Activated gamma-delta T cell treated with Interleukin-2 at 50 U/mL for 16 hours (primary cell): Measurements from ENCODE around the gene CNTNAP2.

Experiments
- DNase-seq: peaks from one replicate; pipeline ENCODE4 v3.0.0-alpha.2; 2020

Gene CNTNAP2

DNA sequence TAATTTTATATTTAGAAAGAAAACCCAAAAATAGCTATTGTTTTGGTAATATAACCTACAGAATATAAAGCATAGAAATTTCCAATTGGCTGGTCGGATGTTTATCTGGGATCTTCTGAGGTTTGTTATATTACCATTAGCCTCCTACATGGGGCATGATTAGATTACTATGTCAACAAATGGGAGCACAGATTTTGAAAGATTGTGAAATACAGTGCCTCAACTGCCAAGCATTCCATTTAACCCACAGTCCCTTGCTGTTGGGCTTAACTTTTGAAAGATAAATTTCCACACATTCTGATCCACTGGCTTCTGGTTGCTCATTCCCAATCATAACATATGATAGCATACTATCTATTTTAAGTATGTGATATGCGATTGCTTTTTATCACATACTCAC is 2018.5 kb downstream of the CNTNAP2 start:
- DNase-seq, result no peak

DNA sequence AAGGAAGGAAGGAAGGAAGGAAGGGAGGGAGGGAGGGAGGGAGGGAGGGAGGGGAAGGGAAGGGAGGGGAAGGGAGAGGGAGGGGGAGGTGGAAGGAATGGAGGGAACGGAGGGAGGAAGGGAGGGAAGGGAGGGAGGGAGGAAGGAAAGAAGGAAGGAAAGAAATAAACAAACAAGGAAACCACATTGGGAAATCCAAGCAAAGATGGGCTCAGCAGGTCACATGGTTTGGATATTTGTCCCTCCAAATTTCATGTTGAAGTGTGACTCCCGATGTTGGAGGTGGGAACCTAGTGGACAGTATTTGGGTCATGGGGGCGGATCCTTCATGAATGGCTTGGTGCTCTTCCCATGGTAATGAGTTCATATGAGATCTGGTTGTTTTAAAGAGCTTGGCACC is 2019.4 kb downstream of the CNTNAP2 start:
- DNase-seq, result no peak

DNA sequence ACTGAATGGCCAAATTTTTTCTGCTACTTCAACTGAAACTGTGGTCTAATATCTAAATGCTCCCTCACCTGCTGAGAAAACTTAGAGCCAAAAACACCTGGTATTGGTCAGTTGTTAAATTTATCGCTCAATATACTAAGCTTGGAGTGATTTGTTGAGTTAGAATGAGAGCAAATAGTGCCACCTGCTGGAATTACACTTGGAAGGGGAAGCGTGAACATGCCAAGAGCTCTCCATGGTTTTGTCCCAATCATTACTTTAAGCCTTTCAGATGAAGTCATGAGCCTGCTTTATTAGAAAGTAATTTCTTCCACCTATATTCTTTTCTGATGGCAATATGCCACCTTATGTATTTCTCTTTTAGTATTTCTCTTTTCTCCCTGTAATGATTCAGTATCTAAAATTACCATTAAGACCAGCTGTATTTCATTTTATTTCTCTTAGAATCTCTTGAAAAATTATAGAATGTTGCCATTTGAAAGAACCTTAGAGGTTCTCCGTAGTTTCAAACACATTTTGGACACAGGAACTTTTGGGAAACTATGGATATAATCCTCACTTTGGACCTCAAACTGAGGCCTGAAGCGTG is 2026.2 kb downstream of the CNTNAP2 start:
- no peak for DNase-seq

DNA sequence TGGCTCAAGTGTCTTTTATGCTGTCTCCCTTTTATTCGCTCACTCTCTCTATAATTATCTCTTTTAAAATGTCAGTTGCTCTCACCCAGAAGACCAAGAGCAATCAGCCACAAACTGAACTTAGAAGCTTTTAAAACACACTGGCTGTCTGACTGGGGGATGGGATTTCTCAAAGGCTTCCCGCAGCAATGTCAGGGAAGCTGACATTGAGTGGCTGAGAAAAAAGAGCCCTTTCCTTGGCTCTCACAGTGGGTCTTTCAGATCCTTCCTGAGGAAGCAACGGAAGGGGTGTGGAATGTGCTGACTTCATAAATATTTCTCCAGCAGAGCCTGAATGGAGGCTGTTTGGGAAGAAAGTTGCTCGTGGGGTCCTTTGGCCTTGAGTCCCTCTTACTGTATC is 2028.2 kb downstream of the CNTNAP2 start:
- no peak for DNase-seq

DNA sequence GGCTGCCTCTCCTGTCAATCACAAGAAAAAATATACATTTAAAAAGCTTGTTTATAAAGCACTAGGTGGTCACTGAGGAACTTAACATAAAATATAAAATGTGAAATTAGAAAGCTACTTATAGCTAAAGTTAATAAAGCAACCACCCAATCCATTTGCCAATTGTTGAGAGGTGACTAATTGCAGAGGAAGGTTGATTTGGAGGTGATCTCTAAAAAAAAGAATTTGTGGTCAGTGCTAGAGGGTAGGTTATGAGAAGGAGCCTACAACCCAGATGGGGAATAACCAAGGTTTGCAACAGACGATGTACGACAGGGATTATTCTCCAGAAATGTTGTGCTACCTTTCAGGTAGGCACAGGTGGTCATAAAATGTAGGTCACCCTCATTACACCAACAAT is 2029.7 kb downstream of the CNTNAP2 start:
- no peak for DNase-seq

DNA sequence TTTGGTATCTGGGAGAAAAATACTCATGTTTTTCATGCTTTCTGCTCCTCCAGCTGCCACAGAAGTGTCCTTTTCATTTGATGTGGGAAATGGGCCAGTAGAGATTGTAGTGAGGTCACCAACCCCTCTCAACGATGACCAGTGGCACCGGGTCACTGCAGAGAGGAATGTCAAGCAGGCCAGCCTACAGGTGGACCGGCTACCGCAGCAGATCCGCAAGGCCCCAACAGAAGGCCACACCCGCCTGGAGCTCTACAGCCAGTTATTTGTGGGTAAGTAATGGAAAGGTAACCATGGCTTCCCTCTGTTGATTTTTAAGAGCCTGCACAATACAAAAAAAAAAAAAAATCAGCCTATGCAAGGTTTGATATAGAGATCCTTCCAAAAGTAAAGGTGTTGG is 2030.8 kb downstream of the CNTNAP2 start:
- DNase-seq, result no peak

DNA sequence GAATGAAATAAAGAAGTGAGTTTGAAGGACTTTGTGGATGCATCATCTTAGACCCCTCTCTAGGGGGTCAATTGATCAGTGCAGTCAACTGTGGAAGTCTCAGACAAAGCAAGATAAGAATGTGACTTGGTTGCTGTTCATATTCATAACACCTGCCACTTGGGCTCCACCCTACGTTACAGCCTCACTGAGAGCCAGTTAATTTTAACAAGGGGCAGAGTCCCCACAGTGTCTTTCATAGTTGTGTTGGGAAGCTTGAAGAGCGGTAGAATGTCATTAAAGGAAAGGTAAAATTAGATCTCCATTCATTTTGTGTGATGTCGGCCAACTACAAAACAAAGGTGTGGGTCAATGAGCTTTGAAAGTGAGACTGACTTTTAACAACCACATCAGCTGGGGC is 2031.9 kb downstream of the CNTNAP2 start:
- DNase-seq, result no peak

DNA sequence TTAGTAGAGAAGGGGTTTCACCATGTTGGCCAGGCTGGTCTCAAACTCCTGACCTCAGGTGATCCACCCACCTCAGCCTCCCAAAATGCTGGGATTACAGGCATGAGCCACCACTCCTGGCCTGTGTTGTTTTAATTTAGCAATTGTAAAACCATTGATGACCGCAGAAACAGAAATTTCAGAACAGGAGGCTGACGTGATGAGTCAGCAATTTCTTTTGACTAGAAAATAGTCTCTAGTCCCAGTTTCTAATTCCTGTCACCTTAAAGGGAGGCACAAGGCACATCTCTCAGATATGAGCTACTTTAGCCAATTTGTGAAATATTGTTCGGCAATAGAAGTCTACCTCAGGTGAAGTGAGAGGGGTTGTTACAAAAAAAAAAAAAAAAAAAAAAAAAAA is 2033.1 kb downstream of the CNTNAP2 start:
- DNase-seq, result no peak

DNA sequence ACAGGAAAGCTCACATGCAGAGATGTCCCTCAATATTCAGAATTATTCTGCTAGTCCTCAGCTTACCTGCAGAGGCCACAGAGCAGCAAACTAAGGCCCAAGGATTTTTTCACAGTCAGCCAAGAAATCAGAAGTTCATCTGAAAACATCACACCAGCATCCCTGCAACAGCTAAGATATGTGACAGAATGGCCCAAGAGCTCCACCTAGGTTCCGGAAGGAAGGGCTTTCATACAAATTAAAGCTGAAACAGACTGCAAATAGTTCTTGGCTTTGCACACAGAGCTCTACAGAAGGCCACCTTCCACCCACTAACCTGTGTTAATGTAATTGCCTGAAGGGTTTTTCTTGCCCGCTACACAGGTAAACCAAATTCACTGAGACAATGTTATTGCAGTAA is 2035.2 kb downstream of the CNTNAP2 start:
- DNase-seq, result no peak

DNA sequence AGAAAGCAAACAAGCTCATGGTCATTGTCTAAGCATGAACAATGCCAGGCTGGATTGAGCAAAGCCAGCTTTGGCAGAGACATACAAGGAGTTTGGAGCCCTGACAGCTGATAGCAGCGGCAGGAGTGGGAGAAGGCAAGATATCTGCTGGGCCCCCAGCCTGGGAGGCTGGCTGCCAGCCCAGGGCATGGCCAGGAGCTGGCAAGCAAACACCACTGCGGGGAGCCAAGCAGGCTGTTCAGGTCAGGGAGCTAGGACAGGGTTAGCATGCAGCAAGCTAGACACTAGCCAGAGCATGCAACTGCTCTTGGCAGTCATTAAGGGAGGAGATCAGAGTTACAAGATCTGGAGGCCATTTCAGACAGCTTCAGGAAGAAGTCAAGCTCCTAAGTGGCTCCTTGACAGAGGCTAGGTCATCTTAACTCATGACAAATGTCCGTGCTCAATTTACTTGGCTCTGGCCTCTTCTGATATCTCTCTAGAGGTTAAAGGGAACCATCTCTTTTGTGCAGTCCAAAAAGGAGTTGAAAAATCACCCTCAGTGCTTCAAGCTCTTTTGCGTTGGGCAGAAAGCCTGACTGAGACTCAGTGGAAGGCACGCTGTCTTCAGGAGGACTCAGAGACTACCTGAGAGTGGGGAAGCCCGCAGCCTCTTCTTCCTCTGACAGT is 2037.1 kb downstream of the CNTNAP2 start:
- DNase-seq, result no peak

DNA sequence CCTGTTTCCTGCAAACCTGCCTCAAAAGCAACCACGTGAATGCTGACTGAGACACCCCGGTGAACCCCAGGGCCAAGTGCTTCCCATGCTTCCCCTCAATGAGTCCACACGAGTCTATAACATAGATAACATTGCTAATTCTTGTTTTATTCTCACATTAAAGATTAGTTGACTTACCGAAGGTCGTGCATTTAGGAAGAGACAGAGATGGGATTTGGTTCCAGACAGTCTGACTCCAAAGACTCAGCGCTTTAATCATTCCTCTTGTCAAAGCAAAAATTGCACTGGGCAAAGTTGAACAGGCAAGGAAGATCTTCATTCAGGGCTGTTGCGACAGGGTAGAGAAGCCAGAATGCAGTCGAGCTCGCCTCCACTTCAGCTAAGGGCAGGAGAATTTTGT is 2038.4 kb downstream of the CNTNAP2 start:
- no peak for DNase-seq

DNA sequence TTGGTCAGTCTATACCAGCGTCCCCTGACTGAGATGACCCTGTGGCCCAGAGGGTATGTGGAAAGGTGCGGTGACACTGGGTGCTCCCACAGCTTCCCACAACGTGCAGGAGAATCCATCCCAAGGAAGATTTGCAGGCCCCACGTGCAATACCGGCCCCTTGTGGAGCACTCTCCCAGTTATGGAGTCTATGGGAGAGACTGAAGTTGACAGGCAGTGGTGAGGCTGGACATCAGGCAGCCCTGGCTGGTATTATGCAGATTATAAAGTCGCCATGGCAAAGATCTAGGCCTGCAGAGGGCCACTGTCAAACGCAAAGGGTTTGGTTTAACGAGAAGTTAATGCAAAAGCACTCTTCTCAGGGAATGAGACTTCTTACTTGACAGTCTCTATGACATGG is 2039.2 kb downstream of the CNTNAP2 start:
- no peak for DNase-seq

DNA sequence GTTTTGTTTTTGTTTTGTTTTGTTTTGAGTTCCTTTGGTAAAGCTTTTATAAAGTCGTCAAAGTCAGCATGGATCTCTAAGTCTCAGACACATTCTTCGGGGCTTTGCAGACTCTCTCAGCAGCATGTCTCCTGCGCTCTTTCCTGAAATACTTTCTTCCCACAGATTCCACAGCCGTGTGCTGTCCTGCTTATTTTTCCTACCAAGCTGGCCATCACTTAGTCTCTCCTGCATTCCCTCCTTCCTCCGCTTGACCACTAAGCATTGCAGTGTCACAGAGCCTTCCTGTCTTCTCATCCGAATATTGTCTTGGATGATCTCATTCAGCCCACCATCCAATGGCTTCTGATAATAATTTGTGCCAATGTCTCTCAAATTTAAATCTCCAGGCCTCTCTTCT is 2039.6 kb downstream of the CNTNAP2 start:
- no peak for DNase-seq

DNA sequence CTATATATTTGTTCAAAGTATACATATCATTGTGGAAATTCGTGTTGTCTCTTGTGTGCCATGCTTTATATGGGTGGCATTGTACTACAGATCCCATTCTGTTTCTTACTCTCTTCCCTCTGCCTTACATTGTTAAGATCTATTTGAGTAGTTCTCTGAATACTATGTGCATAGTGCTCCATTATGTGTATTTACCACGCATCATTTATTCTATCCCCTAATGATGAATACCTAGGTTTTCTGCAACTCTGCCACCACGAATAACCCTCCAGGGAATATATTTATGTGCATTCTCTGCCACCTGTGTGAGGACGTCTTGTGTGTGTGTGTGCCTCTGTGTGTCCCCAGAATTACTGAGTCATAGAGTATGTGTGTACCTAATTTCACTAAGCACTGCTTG is 2042.7 kb downstream of the CNTNAP2 start:
- DNase-seq, result no peak

DNA sequence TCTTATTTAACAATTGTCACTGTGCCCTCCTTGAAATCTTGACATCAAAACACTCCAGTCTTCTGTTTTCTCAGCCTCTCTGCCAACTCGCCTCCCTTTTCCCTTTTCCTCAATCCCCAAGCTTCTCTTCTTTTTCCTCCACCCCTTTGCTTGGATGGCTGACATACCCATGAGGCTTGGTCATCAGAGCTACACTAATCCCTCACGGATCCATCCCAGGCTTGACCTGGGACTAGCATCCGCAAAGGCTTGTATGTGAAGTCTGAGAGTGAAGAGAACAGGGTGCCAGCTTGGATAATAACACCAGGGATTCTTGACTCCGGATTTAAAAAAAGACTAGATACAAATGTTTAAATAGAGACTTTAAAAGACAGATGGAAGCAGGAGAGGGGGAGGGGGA is 2045.2 kb downstream of the CNTNAP2 start:
- no peak for DNase-seq

DNA sequence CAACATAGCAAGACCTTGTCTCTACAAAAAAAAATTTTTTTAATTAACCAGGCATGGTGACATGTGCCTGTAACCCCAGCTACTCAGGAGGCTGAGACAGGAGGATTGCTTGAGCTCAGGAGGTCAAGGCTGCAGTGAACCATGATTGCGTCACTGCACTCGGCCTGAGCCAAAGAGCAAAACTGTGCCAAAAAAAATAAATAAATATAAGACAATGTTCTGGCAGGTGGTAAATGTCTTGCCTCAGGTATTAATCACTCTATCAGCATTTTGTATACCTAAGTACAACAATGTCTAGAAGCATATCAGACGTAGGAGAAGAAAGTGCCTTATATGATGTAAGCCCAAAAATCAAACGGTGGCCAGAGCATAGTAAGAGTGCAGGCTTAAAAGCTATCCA is 2046.2 kb downstream of the CNTNAP2 start:
- no peak for DNase-seq

DNA sequence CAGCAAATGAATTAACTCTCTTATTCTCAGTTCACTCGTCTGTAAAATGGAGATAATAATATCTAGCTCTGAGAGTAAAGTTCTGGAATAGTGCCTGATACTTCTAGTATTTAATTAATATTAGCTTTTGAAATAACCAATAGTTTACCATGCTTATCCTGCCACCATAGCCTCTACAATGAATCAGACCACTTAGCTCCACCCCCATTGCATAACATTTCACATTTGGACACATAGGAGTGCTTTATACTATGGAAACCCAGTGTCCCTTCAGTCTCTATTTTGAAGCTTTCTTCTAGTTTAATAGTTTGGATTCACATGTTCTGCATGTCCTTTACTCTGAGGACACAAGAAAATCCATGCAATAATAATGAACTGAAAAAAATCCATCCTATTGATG is 2046.6 kb downstream of the CNTNAP2 start:
- no peak for DNase-seq

DNA sequence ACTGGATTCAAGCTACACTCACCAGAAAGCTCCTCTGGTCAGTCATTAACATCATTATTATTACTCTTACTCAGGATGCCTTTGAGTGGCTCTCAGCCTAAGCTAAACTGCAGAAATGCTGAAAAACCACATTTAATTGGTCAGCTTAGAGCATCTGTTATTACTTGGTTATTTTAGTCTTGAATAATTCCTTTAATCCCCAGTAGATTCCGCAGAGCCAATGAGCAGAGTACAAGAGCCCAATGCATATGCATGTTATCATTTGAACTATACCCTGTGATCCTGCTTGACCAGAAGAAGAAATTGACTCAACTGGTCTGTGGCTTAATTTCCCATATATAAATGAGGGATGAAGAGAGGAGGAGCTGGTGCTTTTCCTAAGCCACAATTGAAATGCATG is 2056.3 kb downstream of the CNTNAP2 start:
- DNase-seq, result no peak

DNA sequence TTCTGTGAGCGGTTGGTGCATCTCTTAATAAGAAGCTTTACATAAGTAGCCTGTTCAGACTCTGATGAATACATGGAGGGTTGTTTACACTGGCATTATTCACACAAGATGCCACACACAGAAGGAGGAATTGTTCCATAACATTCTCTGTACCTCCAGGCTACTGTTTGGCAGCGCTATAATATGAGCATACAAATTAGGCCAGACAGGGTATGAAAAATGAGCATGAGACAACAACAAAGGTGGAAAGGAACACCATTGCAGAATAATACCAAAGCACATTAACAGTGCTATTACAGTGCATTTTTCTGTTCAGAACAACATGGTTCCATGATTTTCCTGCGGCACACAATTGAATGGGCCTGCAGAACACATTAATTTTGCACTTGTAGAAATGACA is 2056.8 kb downstream of the CNTNAP2 start:
- no peak for DNase-seq

DNA sequence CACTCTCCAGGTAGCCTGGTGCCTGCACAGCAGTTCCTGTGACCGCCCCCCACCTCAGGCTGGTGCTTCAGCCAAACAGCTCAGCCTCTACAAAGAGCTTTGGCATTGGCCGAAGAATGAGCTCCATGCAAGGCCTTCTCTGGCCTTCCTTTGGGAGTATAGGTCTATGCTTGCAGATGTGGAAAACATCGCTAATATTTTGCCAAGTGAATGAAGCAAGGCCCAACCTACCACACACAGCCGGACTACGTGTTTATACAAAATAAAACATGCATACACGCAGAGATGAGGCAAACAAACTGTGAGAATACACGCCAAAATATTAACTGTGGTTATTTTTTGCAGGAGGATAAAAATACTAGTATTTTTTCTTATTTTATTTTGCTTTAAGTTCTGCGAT is 2057.8 kb downstream of the CNTNAP2 start:
- no peak for DNase-seq

DNA sequence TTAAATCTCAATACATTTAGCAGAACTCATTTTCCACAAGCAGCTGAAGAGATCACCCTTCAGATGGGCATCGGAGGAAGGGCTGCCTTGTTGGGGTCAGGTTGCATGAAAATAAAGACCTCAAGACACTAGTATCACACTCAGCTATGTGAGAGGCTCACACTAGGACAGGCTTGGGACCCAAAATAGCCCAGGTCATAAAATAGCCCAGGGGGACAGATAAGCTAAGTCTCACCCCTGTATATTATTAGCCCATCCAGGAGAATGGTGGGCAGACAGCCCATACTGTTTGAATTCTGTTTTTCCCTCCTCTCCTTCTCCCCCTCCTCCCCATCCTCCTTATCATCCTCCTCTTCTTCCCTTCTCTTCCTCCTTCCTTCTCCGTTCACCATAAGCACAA is 2058.9 kb downstream of the CNTNAP2 start:
- no peak for DNase-seq

DNA sequence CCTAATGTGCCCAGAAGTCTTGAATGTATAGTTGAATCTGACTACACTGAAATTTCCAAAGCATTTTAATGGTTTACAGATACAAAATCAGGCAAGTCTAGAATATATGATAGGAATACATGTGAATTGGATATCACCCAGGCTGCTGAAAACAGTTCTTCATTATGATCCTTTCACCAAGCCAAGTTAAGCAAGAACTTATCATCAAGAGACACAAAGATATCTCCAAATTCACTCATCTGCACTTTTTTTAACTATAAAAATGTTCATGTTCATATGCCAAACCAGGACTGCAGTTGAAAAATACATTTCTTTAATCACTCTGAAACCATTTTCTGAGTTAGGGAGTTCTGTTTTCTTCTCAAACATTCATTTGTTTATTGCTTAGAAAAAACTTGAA is 2061.4 kb downstream of the CNTNAP2 start:
- DNase-seq, result no peak

DNA sequence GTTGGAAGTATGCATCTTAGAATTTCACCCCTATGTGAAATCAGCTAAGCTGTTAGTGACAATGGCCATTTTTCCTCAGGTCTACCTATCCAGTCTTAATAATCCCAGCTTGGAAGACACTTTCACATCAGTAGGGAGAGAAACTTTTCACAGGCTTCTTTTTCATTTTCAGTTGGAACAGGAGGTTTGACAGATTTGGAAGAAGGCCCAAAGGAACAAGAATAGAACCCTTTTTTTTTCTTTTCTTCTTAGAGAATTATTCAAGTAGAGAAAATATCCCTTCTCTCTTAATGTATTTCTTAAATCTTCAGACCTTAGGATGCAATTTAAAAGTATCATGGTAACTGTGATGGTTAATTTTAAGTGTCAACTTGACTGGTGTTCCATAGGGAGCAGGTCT is 2063.5 kb downstream of the CNTNAP2 start:
- no peak for DNase-seq

DNA sequence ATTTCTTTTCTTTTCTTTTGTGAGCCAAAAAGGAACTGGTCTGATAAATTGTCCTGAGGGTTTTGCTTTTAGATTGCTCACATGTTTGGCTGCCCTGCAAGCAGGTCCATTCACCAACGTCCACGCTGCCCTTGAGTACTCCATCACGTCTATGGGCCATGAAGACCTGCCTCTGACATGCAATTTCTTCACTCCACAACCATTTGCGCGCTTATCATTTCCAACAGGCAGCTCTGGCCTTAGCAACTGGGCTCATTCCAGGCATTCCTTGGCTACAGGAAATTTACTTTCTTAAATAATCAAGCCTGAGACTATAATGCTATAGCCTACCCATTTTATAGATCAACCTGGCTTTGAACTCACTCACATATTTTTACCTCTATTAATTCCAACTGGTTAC is 2065.7 kb downstream of the CNTNAP2 start:
- no peak for DNase-seq

DNA sequence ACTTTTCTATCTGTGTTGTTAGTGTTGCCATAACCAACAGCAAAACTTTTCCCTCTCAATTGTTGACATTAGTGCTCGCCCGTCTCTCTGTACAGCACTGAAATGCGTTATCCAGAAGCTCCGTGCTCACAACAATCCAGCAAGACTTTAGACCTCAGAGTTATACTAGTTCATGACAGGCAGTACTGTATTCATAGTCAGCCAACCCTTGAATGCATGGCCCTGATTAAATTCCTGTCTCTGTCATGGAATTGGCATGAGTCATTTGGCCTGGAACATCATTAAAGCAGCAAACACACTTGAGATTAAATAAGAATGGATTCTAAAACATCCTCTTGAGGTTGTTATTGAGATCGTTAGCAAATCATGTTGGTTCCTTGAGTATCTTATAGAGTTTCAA is 2068.4 kb downstream of the CNTNAP2 start:
- DNase-seq, result no peak
